ENCODE data around the gene FAM209B. TPM values are rescaled to one million over a fixed set of nuclear protein-coding genes. Genes with fewer than 3 reads are reported as not detected.

The FAM209B gene
- total RNA-seq, 6 donors from 2014 or later = 0.64 to 0.89 TPM; not detected in 4

DNA sequence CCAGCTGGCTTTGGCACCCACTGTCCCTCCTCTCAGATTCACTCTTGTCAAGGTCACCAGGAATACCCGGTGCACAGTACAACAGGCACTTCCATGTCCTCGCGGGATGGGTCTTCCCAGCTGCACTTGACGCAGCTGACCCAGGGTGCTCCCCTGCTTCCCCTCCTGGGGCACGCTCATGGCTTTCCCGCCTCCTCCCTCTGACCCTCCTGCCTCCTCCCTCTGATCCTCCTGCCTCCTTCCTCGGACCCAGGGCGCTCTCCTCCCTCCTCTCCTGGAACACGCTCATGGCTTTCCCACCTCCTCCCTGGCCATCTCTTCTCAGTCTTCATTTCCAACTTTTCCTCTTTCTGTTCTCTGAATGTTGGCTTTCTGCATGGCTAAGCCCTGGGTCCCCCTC is 42.1 kb downstream of the FAM209B start:
- WGBS, 2 donors = 77 to 78% methylated on average over 9 of the region's 9 CpGs
- Histone ChIP-seq H3K27ac (no peak overlapping the region), H3K4me1 (no peaks in the 10 kb centered on the region), H3K36me3 (no peaks in the 10 kb centered on the region), H3K4me3 (no peak overlapping the region), H3K27me3 (no peaks in the 10 kb centered on the region), H3K9me3 (no peaks in the 10 kb centered on the region)
- ATAC-seq (ENCODE audit: low FRiP score in 2 of 2) = no peak
- DNase-seq = no peak
- TF ChIP-seq POLR2A (IDR thresholded peaks at IDR 0.05) = no peak
- TF ChIP-seq, protein P1, sequence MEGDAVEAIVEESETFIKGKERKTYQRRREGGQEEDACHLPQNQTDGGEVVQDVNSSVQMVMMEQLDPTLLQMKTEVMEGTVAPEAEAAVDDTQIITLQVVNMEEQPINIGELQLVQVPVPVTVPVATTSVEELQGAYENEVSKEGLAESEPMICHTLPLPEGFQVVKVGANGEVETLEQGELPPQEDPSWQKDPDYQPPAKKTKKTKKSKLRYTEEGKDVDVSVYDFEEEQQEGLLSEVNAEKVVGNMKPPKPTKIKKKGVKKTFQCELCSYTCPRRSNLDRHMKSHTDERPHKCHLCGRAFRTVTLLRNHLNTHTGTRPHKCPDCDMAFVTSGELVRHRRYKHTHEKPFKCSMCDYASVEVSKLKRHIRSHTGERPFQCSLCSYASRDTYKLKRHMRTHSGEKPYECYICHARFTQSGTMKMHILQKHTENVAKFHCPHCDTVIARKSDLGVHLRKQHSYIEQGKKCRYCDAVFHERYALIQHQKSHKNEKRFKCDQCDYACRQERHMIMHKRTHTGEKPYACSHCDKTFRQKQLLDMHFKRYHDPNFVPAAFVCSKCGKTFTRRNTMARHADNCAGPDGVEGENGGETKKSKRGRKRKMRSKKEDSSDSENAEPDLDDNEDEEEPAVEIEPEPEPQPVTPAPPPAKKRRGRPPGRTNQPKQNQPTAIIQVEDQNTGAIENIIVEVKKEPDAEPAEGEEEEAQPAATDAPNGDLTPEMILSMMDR (IDR thresholded peaks at IDR 0.05) = no peak
- TF ChIP-seq EP300 (IDR thresholded peaks at IDR 0.05) = no peak
- no peak for TF ChIP-seq POLR2AphosphoS5 (IDR thresholded peaks at IDR 0.05)

DNA sequence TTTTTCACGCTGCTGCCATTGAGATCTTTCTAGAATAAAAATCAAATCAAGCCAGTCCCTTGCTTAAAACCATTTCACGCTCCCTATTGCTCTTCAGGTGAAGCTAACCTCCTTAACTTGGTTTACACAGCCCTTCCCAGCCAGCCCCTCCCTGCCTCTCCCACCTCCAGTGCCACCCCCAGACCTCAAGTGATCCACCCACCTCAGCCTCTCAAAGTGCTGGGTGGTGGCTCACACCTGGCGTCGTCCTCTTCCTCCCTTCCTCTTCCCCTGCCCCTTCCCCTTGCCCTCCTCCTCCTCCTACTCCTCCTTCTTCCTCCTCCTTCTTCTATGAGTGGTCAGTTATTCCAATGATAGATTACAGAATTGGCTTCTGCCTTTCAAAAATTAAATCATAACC is 42.9 kb downstream of the FAM209B start:
- no peak for TF ChIP-seq EP300 (IDR thresholded peaks at IDR 0.05)
- no peak for TF ChIP-seq POLR2AphosphoS5 (IDR thresholded peaks at IDR 0.05)
- TF ChIP-seq, protein P1 (IDR thresholded peaks at IDR 0.05) = no peak
- TF ChIP-seq POLR2A (IDR thresholded peaks at IDR 0.05) = no peak
- no peak for DNase-seq
- Histone ChIP-seq H3K27ac (no peak overlapping the region), H3K4me1 (no peaks in the 10 kb centered on the region), H3K9me3 (no peaks in the 10 kb centered on the region), H3K36me3 (no peaks in the 10 kb centered on the region), H3K4me3 (no peak overlapping the region), H3K27me3 (no peaks in the 10 kb centered on the region)
- WGBS, 2 donors = 35 to 48% methylated on average over 4 of the region's 4 CpGs
- ATAC-seq (ENCODE audit: low FRiP score in 2 of 2) = no peak

DNA sequence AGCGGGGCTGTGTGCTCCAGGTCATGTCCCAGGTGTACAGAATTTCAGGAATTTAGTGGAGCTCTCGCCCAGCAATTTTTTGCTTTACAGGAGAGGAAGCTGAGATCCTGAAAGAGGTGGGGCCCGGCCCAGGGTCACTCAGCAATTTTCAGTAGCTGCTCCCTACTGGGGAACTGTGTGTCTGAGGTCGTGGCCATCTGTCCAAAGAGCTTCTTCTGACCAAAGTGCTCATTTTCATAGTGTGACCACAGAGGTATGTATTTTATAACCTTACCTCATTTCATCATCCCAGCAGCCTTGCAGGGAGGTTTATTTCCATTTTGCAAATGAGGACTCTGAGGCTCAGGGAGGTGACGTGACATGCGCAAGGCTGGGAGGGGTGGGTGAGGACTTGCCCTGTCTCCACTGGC is 46.3 kb downstream of the FAM209B start:
- no peaks in the 10 kb centered on the region for H3K4me1 ChIP-seq

DNA sequence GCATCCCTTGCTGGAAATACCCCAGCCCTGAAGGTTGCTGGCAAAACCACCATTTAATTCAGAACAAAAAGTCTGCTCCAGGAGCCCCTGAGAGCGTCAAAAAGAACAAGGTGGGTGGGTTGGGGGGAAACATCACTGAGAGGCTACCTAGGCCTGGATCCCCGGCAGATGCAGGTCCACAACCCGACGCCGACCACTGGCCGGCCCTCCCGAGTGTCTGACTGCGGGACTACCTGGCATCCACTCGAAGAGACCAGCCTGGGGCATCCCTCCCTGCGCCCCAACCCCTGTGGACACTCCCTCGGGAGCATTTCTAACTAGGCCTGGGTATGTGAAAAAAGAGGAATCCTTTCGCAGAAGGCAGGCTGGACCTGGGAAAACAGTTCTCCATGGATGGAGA is 47.2 kb downstream of the FAM209B start:
- ATAC-seq (ENCODE audit: low FRiP score in 2 of 2) (no peak), DNase-seq (peak in 1 of 2 donors; percentile 71)
- WGBS, 2 donors = 90 to 96% methylated on average over 12 of the region's 12 CpGs
- no peaks in the 10 kb centered on the region for H3K27me3 ChIP-seq
- H3K27ac ChIP-seq = no peak overlapping the region
- H3K9me3 ChIP-seq = no peaks in the 10 kb centered on the region
- TF ChIP-seq POLR2AphosphoS5 (IDR thresholded peaks at IDR 0.05) = no peak
- TF ChIP-seq, protein P1 (IDR thresholded peaks at IDR 0.05) = no peak
- no peak for TF ChIP-seq EP300 (IDR thresholded peaks at IDR 0.05)
- no peak for TF ChIP-seq POLR2A (IDR thresholded peaks at IDR 0.05)
- H3K4me1 ChIP-seq = no peaks in the 10 kb centered on the region
- H3K4me3 ChIP-seq = no peak overlapping the region
- H3K36me3 ChIP-seq = no peaks in the 10 kb centered on the region

More for the DNA sequence above, 46.3 kb downstream of the FAM209B start:
- H3K9me3 ChIP-seq = no peaks in the 10 kb centered on the region
- no peaks in the 10 kb centered on the region for H3K36me3 ChIP-seq
- ATAC-seq (ENCODE audit: low FRiP score in 2 of 2) (no peak), DNase-seq (no peak)
- H3K27me3 ChIP-seq = no peaks in the 10 kb centered on the region
- no peak overlapping the region for H3K4me3 ChIP-seq
- TF ChIP-seq, protein P1 (IDR thresholded peaks at IDR 0.05) = no peak
- no peak for TF ChIP-seq POLR2AphosphoS5 (IDR thresholded peaks at IDR 0.05)
- TF ChIP-seq POLR2A (IDR thresholded peaks at IDR 0.05) = no peak
- TF ChIP-seq EP300 (IDR thresholded peaks at IDR 0.05) = no peak
- WGBS, 2 donors = 53 to 63% methylated on average over 4 to 6 of the region's 6 CpGs
- H3K27ac ChIP-seq = no peak overlapping the region

DNA sequence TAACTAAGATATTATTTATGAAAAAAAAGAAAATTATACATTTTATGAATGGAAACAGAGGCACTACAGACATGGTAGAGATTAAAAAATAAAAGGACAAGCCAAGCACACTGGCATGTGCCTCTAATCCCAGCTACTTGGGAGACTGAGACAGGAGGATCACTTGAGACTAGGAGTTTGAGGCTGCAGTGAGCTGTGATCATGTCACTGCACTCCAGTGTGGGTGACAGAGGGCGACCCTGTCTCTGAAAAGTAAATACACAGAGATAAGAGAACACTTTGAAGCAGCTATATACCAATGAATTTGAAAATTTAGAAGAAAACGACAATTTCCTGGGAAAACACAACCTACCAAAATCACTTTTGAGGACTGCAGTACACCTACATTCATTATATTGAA is 48.7 kb downstream of the FAM209B start:
- no peaks in the 10 kb centered on the region for H3K36me3 ChIP-seq
- H3K4me1 ChIP-seq = no peaks in the 10 kb centered on the region
- TF ChIP-seq POLR2A (IDR thresholded peaks at IDR 0.05) (no peak), EP300 (IDR thresholded peaks at IDR 0.05) (no peak), POLR2AphosphoS5 (IDR thresholded peaks at IDR 0.05) (no peak)
- TF ChIP-seq, protein P1 (IDR thresholded peaks at IDR 0.05) = no peak
- no peak overlapping the region for H3K27ac ChIP-seq
- DNase-seq = no peak
- no peak overlapping the region for H3K4me3 ChIP-seq
- H3K9me3 ChIP-seq = no peaks in the 10 kb centered on the region
- H3K27me3 ChIP-seq = no peaks in the 10 kb centered on the region
- ATAC-seq (ENCODE audit: low FRiP score in 2 of 2) = no peak
- WGBS, 2 donors = 51 to 56% methylated on average over 2 of the region's 2 CpGs

All from upper lobe of left lung (tissue), 6 donors.